GM15510 (cell line): ENCODE data around the gene SALL3.

Experiments
- POLR2A ChIP-seq: IDR thresholded peaks from 3 replicates; pipeline ENCODE4 v1.6.1; 2011; ENCODE audit warnings: borderline replicate concordance; ENCODE audit not compliant: insufficient read length; ENCODE audit errors: extremely low read depth

Gene SALL3

DNA sequence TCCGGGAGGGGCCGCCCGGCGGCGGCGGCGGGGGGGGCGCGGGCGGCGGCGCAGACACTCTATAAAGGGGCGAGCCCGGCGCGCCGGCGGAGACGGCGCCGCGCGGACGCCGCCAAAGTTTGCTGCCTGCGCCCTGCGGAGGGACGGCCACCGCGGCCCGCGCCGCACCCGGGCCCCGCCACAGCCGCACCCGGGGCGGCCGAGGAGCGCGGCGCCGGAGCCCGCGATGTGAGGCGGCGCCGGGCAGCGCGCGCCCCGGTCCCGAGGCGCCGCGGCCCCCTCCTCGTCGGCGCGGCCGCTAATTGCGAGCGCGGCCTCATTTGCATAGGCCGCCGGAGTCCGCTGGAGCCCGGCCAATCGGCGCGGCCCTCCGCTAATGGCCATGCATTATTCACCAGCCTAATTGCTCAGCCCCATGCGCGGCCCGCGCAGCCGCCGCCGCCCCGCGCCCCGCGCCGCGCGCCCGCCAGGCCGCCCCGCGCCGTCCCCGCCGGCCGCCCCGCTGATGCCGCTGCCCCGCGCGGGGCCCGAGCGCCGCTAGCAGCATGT is at the start of gene SALL3:
SALL3 (plus strand) TSS at position 89 of the 549 bp plus-strand sequence; CDS start at position 546, 457 bp downstream.
- TF ChIP-seq POLR2A, result no peak

DNA sequence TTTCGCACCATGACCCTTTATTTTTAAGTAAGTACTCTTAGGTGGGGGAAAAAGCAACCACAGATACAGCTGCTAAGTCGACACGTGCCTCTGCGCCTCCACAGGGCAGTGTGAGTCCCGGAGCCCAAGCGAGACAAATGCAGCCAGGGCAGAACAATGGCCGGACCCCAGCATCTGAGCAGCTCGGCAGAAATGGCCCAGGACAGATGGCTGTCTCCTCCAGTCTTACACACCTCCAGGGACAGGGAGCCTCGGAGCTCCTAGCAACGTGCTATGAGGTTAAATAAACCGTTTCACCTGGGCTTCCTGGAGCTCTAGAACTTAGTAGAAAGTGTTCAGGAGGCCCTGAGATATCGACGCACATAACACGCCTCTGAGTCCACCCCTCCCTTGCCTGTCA is 47.3 kb upstream of the SALL3 start:
- no peak for TF ChIP-seq POLR2A

DNA sequence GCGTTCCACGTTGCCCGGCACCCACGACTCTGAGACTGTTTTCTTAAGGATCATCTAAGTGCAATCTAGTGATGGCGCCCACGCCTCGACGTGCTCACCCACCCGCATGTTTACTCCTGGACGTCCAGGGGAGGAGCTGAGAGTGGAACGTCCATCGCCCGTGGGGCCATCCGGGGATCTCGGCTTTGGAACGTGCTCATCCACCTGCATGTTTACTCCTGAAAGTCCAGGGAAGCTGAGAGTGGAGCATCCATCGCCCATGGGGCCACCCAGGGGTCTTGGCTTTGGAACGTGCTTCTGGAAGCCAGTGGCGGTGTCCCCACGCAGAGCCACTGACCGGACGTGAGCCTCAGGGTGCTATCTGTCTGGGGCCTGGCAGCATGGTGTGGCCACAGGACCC is 45.6 kb upstream of the SALL3 start:
- TF ChIP-seq POLR2A, result no peak

DNA sequence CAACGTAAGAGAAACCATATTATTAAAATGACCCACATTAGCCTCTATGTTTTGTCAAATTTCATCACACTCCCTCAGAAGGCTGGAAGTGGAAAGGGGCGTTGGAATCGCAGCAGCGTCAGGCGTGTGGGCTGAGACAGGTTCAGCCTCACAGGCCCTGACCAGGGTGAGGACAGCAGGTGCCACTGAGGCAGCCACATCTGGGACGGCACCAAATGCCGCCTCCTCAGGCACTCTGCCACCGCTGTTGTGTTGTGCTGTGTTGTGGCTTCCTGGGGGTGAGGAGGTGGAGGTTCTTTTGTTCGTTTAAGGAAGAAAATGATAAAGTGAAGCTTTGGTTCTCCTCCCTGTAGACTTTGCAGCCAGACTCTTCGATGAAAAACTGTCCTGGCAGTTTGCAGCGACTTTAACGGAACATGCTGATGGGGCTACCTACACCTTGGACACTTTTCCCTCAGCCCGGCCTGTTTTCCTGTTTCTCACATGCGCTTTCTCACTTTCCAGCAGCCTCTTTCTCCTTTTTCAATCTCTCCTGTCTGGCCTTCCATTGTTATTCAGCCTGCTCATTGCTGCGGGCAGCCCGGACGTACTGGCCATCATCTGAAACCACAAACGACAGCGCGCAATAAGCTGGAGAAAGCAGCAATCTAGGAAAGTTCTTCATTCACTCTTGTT is 44.9 kb upstream of the SALL3 start:
- no peak for TF ChIP-seq POLR2A

DNA sequence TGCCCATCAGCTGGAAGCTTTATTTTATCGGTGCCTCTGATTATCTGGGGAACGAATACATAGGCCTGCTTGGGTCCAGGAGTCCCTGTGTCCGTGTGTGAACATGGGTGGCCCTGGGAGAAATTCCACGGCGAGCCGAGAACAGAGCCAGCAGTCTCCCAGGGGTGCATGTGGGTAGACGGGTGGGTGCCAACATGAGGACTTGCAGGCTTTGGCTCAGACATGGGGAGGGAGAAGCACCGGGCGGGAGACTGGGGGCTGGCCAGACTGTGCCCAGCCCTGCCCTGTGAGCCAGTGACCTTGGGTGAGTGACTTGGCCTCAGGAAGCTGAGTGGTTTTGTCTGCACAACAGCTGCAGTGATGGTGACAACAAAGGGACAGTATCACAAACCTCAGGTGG is 44.2 kb upstream of the SALL3 start:
- no peak for TF ChIP-seq POLR2A

DNA sequence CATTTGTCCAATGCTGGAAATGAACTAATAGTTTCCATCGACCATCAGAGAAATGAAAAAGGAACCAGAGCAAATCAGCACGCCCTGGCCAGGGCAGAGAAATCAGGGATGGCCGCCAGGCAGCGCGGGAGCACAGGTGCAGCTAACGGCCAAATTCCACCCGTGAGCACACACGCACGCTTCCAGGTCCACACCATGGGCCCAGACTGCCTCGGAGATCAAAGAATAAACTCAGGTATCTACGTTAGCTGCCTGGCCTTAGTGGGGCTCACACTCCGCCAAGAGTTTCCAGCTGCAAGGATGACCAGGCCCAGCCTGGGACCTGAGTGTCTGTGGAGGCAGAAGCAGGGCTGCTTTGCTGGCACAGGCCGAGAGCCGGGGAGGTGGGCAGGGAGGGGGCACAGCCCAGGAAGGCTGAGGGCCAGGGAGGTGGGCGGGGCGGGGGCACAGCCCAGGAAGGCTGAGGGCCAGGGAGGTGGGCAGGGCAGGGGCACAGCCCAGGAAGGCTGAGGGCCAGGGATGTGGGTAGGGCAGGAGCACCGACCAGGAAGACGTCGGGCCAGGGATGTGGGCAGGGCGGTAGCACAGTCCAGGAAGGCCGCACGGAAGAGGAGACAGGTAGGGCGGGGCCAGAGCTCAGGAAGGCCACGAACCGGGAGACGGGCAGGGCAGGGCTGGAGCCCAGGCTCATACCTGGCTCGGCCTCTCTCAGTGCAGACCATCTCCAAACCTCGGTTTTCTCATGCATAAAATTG is 43.2 kb upstream of the SALL3 start:
- no peak for TF ChIP-seq POLR2A

DNA sequence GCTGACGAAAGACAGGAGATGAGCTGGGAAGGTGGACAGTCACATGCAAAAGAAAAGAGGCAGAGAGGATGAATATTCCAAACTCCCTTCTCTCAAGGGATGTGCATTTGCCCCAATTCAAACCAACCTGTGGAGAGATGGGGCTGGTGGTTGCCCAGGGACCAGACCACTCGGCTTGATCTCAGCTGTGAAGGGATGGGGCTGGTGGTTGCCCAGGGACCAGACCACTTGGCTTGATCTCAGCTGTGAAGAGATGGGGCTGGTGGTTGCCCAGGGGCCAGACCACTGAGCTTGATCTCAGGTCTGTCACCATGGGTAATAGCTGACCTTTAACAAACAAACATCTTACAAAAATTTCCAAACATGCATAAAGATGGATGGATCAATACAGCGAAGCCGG is 42.5 kb upstream of the SALL3 start:
- no peak for TF ChIP-seq POLR2A

DNA sequence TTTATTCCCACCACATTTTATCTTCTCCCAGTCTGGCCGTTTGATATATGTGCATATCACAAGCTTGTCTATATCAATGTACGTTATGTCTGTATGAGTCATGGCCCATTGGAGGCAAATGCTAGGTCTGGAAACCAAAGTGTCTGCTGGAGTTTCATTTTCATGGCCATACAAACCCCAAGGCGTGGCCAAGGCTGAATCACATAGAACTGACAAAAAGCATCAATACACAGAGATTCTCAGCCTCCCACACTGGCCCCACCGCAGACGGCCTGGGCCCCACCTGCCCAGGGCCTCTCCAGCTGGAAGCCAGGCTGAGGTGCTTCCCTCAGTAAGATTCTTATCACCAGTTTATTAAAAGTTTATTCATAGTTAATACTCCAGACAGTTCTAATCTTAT is 40.5 kb upstream of the SALL3 start:
- no peak for TF ChIP-seq POLR2A

DNA sequence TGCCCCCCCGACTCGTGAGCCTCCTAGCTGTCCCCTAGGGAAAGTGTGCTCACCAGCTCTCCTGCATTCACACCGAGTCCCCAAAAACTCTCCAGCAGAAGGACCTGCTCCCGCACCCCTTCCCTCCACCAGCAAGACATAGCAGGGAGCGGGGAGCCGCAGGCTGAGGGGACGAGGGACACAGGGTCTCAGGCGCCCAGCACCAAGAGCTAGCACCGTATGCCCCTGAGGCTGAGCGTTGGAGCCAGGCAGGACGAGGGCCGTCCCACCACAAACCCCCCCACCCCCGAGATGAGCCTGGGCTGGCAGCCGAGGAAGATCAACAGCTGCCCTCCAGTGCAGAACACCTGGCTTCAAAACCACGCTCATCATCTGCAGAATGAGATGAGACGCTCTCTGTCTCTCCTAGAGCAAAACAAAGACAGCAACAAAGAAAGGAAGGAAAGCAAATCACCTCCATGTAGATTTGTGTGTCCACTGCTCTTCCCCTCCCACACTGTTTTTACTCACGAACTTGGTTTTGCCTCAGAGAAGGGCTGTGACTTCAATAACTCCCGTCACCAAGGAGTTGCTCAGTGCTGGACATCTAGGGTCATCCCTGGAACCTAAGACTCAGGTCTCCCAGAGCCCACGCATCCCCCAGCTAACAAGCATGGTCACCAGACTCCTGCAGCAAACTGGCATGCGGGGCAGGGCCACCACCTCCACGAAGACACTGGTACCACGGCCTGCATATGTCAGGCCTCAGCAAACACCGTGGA is 39.7 kb upstream of the SALL3 start:
- TF ChIP-seq POLR2A, result no peak

DNA sequence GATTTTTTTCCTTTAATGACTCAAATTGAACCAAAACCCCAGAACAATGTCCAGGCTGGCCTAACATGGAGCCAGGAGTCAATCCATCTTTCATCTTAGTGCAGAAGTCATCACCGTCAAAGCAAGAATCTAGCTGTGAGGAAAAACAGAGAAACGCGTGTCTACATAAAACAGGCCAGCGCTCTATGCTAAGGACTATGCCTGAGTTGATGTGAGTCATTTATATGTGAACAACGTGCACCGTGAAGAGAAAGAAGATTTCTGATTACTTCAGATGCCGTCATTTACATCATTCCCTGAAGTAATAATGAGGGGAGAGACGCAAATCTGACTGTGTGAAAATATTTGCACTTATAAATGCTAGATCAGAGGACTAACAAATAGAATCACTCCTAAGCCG is 34.0 kb upstream of the SALL3 start:
- TF ChIP-seq POLR2A, result no peak

DNA sequence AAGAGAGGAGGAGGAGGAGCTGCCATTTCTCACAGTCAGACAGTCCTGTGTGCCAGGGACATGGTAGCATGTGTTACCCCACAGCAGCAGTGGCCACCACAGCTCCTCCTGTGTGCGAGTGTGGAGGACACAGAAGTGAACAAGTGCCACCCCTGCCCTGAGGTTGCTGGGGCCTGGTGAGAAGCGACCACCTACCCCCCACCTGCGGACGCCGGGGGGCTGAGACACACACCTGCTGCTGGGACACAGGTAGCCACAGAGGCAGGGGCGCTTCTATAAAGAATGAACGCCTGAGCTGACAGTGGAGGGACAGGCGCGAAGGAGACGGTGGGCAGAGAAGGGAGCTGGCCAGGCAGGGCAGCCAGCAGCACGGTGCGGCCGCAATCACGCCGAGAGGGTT is 32.3 kb upstream of the SALL3 start:
- TF ChIP-seq POLR2A, result no peak

DNA sequence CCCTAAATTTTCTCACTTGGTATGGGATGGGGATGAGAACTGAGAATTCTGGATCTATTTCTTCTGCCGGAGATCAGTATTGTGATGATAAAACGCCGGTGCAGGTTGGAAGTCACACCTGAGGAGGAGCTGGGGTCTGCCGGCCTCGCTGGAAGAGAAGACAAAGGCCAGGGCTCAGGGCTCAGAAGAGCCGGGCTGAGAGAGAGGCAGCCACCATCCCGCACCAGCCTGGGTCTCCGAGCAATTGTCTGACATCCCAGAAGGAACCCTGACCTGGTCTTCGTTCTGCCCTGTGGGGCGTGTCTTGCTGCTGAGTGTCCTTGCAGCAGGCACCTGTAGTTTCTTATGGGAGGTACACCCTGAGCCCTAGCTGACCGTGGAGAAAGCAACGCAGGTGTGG is 31.4 kb upstream of the SALL3 start:
- TF ChIP-seq POLR2A, result no peak

DNA sequence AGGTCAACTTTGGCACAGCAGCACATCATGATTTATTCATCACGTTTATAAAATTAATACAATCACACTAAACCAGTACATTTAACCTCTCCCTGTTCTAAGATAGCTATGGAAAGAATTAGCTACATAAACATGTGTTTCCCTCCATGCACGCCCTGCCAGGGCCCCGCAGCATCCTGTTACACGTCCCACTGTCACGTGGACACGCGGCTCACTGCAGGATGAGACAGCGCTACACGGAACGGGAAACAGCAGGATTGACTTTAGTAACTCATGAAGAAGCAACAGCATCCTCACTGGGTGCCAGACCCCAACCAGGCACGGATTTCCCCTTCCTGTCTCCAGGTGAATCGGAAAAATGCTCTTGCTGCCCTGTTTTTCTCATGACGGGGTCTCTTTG is 30.9 kb upstream of the SALL3 start:
- TF ChIP-seq POLR2A, result no peak

DNA sequence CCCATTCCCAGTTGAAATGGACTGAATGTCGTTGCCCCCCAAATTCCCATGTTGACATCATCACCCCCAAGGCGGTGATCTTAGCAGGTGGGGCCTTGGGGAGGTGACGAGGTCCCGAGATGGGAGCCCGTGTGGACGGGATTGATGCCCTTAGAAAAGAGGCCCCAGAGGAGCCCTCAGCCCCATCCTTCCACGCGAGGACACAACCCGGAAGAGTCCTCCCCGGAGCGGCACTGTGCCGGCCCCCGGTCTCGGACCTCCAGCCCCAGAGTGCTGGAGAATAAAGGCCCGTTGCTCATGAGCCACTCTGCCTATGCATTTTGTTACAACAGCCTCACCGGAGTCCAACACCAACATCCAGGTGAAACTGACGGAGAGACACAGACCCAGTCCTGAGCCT is 30.4 kb upstream of the SALL3 start:
- no peak for TF ChIP-seq POLR2A

DNA sequence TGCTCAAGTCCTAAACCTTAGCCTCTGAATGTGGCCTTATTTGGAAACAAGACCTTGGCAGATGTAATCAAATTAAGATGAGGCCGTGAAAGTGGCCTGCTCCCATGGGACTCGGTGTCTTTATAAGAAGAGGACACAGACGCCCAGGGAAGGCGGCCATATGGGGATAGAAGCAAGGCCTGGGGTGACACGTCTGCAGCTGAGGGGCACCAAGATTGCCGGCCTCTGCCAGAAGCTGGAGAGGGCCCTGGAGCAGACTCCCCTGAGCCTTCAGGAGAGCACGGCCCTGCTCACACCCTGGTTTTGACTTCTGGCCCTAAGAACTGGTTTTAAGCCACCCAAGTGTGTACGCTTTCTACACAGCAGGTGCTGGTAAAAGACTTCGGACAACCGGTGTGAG is 29.2 kb upstream of the SALL3 start:
- no peak for TF ChIP-seq POLR2A
